Melanocyte of skin (primary cell): ENCODE results near the gene COMMD4. TPM values are rescaled to one million over a fixed set of nuclear protein-coding genes. Genes with fewer than 3 reads are reported as not detected.

Experiments used
- small RNA-seq, 2 donors: library from RNA; depleted of rRNA; stranded (forward); fragments of <200 nt; gene quantifications; one replicate each; pipeline ENCODE3, GENCODE V24; 2012
- total RNA-seq, 2 donors: library from RNA; depleted of rRNA; stranded (reverse); fragments of >200 nt; gene quantifications; 2 replicates each; pipeline ENCODE4 v1.2.3, GENCODE V29; 2012

Gene COMMD4
- 100 to 1,000 TPM; 130 to 190 TPM for total RNA-seq

DNA sequence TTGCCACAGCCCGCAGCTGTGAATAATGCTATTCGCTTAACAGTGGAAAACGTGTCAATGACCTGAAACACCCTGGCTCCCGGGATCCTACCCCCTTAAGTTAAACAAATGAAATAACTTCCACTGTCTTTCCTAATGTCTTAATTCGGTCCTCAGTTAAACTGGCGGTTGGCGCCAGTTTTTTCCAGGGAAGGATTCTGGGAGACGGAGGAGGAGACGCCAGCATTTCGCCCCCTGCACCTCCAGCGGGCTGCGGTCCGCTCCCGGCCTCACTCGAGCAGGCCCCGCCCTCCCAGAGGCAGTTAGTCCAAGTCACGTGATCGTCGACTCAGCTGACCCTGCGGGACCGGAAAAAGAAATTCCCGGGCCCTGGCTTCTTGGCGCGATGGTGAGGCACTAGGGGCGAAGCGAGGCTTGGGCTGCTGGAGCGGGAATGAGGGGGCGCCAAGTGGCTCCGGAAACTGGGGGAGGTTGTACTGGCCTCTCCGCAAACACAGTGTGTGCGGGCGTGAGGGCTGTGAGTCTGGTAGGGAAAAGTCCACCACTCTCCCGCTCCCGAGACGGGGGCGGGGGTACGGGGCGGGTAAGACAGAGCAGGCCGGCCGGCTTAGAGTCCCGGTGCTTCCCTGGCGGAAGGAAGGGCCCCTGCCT is at the start of gene COMMD4:
TSS of gene COMMD4 (plus strand) at position 359 of the 651 bp plus-strand sequence. CDS start at position 386, 27 bp downstream.

DNA sequence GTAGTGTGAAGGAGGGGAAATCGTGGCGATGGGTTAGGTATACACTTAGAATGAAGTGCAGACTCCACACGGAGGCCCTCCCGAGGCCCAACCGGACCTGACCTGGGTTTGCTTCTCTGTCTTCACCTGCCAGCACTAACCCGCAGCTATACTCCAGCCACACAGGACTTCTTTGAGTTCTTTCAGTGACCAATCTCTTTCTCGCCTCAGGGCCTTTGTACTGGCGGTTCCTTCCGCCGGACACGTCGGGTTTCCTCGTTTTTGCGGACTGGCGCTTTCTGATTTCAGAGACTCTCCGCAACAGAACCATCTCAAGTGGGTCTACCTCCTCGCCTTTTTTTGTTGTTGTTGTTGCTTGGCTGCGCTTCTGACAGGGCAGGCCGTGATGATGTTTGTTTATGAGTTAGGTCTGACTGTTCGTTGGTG is 10.9 kb downstream of the COMMD4 start, which contains the start of gene NEIL1:
TSS of gene NEIL1 (plus strand) at position 244 of the 426 bp plus-strand sequence. CDS start 1,867 bp downstream, outside the sequence.

DNA sequence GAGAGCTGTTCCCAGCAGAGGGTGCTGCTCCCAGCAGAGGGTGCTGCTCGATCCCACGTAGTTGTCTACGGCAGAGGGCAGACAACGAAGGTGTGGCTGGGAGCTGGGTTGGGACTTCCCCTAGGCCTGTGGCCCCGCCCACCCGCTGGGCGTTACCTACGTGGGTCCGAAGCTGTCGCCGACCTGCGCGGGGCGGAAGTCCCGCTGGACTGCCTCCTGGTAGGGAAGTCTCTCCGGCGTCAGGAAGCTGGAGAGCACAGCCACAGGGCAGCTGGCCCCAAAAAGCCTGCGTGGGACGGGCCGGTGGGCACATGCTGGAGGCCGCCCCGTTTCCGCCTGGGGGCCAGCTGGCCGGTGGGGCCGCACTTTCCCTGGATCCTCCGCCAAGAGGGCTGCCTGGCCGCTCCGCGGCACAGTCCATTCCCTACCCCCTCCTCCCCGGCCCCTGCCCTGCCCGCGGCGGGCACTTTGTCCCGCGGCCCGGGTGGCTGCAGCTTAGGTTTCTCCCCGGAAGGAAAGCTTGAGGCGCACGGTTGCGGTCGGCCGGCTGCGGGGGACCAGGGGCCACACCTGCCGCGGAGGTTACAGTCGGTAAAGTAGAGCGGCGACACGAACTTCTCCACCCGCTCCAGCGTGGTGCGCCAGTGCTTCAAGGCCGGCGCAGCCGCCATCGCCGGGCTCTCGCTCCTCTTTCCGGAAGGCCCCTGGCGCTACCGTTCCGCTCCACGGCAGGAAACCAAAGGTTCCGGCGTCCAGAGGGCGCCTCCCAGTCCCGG is 32.2 kb downstream of the COMMD4 start, which contains the start of gene MAN2C1:
TSS of gene MAN2C1 (minus strand) at position 695 of the 776 bp plus-strand sequence. CDS start at position 671, 24 bp downstream.

Small RNAs within 50 kb of the gene (small RNA-seq; reads per million reads assigned to genes)
- gene RN7SL327P = 0 reads per million in 2 donors

Other genes with a start within 250 kb of the COMMD4 start
- 10 to 100 TPM; 11.7 to 17.0 TPM for gene C15orf39, start 134.2 kb upstream of the COMMD4 start, total RNA-seq
- gene GOLGA6C, start 77.7 kb upstream of the COMMD4 start, total RNA-seq = not detected
- gene GOLGA6D, start 53.2 kb upstream of the COMMD4 start, total RNA-seq = under 1 TPM in 1 of 2 donors, not detected in 1; under 0.01 TPM
- gene NEIL1, start 11.0 kb downstream of the COMMD4 start, total RNA-seq = 1 to 10 TPM; 5.7 to 8.6 TPM
- gene MAN2C1, start 32.5 kb downstream of the COMMD4 start, total RNA-seq = 100 to 1,000 TPM in 1 of 2 donors, 10 to 100 TPM in 1; 89.6 to 131 TPM
- 10 to 100 TPM; 18.9 to 28.6 TPM for gene SIN3A, start 115.6 kb downstream of the COMMD4 start, total RNA-seq
- gene PTPN9, start 243.3 kb downstream of the COMMD4 start, total RNA-seq = 10 to 100 TPM; 18.2 to 29.3 TPM